Heart left ventricle (tissue), 13 donors: ENCODE data around the gene PRELID3B.

Experiments used
- CTCF ChIP-seq, 12 donors: fragments of 200-600 bp; sonication (generic) in 4 of 12; IDR thresholded peaks; one replicate each; pipeline versions ENCODE4 v1.5.0 to v1.8.0; 2018 to 2022; ENCODE audit warnings: antibody characterized with exemption in 12 of 12, mild to moderate bottlenecking in 5 of 12
- POLR2A ChIP-seq, 2 donors: fragments of 450-650 bp; IDR thresholded peaks; one replicate each; pipeline ENCODE4 v1.6.1; 2017; ENCODE audit warnings: antibody characterized with exemption in 2 of 2, mild to moderate bottlenecking in 2 of 2, moderate library complexity in 2 of 2
- donor health status: ischemic (EF 13 %, LVEDD 7.1; RV severe dilation, severe dysfunction).
- donor health status: DM: no; HTN: yes; CAD: no.
- donor health status: DM: no; HTN: no; CAD: no.
- donor health status: ischemic (EF 25% LVEDD 6.9; RV normal size, moderate dysfunction).
- donor health status: ischemic (EF 25% LVEDD 5.7; RV mildly dilated, moderate dysfunction).
- donor health status: ischemic (EF 35%, LVEDD 5.7; RV mildly dilated, moderate dysfunction).
- donor health status: nonischemic (EF 11% LVEDD 7.7; RV severe dilation, severe dysfunction).
- donor health status: DM: yes; HTN: yes; CAD: no.
- donor health status: PGD.
- donor health status: ischemic (EF 29% LVEDD 5.4; RV normal size, mild dysfunction).
- donor health status: nonischemic (EF 23%, LVEDD 6.1; RV moderate dilation, normal function).

- TF ChIP-seq CTCF (IDR thresholded peaks at IDR 0.05): no peak
- no peak for TF ChIP-seq POLR2A (IDR thresholded peaks at IDR 0.05)
Observed at GRCh38 chr20:59030911-59031563, 11.5 kb downstream of the PRELID3B start.
